ENCODE measurements around the gene ATG10. TPM values are rescaled to one million over a fixed set of nuclear protein-coding genes. Genes with fewer than 3 reads are reported as not detected.
"Not testable (repeated sequence)": the region's sequence is repeated elsewhere in the genome, so short reads cannot be mapped to it uniquely, and the experiment has no call there.

ATG10 gene
- total RNA-seq, 6 experiments from 2014 or later: 3.7 to 4.8 (median 4.4) TPM

DNA sequence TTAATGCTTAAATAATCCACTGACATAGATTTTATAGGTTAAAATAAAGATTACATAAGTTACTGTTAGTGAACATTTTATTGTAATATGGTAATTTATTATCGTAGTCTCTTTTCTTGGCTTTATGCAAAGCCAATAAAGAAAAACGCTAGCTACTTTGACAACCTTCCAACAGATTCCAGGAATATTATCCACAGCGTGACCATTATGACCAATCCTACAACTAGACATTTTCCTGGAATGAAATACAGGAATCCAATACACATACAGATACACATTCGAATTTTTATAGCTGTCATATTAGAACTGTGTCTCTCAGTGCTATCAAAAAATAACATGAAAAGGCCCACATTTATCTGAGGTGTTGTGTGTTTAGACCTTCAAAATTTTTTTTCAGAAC, 293.2 kb downstream of the ATG10 start:
- no peak overlapping the region for H3K27ac Mint-ChIP-seq

DNA sequence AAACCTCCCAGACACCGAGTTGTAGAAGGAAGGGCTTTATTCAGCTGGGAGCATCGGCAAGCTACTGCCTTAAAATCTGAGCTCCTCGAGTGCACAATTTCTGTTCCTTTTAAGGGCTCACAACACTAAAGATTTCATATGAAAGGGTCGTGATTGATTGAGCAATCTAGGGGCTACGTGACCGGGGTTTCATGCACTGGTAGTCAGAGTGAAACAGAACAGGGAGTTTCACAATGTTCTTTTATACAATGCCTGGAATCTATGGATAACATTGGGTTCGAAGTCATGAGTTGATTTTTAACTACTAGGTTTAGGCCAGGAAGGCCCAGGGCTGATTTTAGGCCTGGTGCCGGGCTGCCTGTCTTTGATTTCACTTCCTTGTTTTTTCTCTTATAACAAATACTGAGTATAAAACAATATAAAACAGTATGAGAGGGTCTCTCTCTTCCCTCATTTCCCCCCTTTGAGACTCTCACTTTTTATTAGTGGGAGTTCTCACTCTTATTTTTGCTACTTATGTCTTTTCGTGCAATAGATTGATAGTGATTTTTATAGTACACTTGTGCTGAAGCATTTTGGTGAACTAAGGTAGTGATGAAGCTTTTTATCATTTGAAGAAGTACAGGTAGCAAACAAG, 295.6 kb downstream of the ATG10 start:
- H3K9me3 Mint-ChIP-seq; DNase-seq; H3K27me3 Mint-ChIP-seq (ENCODE audit: insufficient read depth); H3K4me3 Mint-ChIP-seq; H3K27ac Mint-ChIP-seq; H3K4me1 Mint-ChIP-seq (ENCODE audit: low read depth): not testable (repeated sequence)
- H3K36me3 Mint-ChIP-seq (ENCODE audit: low read depth): peaks cover 20% of the 10 kb centered on the region

More for the DNA sequence above, 293.2 kb downstream of the ATG10 start:
- Mint-ChIP-seq H3K4me1 (ENCODE audit: low read depth) (no peaks in the 10 kb centered on the region), H3K4me3 (no peak overlapping the region), H3K36me3 (ENCODE audit: low read depth) (peaks cover 20% of the 10 kb centered on the region), H3K27me3 (ENCODE audit: insufficient read depth) (no peaks in the 10 kb centered on the region), H3K9me3 (no peaks in the 10 kb centered on the region)
- no peak for DNase-seq
- TF ChIP-seq, protein P1, sequence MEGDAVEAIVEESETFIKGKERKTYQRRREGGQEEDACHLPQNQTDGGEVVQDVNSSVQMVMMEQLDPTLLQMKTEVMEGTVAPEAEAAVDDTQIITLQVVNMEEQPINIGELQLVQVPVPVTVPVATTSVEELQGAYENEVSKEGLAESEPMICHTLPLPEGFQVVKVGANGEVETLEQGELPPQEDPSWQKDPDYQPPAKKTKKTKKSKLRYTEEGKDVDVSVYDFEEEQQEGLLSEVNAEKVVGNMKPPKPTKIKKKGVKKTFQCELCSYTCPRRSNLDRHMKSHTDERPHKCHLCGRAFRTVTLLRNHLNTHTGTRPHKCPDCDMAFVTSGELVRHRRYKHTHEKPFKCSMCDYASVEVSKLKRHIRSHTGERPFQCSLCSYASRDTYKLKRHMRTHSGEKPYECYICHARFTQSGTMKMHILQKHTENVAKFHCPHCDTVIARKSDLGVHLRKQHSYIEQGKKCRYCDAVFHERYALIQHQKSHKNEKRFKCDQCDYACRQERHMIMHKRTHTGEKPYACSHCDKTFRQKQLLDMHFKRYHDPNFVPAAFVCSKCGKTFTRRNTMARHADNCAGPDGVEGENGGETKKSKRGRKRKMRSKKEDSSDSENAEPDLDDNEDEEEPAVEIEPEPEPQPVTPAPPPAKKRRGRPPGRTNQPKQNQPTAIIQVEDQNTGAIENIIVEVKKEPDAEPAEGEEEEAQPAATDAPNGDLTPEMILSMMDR (IDR thresholded peaks at IDR 0.05): no peak

DNA sequence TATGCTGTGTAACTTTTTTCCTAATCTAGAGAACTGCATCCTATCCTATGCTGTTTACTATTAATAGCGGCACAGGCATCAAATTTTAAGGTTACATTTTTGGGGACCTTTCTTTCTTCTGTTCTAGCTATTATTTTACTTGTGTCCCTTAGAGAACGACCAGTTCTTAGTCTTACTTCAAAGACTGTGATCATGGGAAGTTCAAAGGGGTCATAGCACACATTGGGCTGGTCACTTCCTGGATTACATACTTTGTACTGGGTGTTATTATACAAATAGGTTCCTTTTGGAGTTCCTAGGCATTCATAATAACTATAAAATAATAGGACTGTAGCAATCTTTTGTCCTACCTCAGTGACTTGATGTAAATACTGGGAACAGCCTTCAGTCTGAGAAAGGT, 297.5 kb downstream of the ATG10 start:
- not testable (repeated sequence) for DNase-seq; H3K4me1 Mint-ChIP-seq (ENCODE audit: low read depth); H3K27me3 Mint-ChIP-seq (ENCODE audit: insufficient read depth); H3K27ac Mint-ChIP-seq; H3K9me3 Mint-ChIP-seq; H3K4me3 Mint-ChIP-seq
- H3K36me3 Mint-ChIP-seq (ENCODE audit: low read depth): peaks cover 25% of the 10 kb centered on the region

DNA sequence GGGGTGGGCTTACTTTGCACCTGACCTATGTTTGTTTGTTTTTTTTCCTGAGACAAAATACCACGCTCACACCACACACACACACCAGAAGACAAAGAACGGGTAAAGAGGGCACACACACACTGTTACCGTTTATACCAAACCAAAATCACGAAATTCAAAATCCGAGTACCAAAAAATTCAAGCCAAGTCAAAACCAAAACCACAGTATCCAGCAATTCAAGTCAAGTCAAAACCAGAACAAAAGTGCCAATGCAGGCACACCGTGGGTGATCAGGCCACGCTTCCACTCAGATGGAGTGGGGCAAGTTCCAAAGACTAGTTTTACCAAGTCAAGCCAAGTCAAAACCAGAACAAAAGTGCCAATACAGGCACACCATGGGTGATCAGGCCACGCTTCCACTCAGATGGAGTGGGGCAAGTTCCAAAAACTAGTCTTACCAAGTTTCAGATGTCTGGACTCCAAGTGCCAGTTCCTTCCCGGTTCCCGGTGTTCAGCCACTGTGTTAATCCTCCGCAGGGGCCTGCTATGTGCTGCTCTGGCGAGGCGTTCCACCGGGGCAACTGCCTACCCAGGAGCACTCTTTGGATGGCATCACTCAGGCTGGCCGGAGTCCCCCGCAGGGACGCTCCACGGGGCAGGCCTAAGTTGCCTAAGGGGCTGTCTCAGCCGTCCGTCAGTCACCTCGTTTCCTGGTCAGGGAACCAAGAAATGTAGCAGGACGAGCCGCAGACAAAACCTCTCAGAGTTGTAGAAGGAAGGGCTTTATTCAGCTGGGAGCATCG, 300.9 kb downstream of the ATG10 start:
- H3K27me3 Mint-ChIP-seq (ENCODE audit: insufficient read depth); H3K9me3 Mint-ChIP-seq; DNase-seq; H3K4me3 Mint-ChIP-seq: not testable (repeated sequence)
- Mint-ChIP-seq H3K4me1 (ENCODE audit: low read depth) (peaks cover 12% of the 10 kb centered on the region), H3K27ac (peak overlapping the region; percentile 49), H3K36me3 (ENCODE audit: low read depth) (peaks cover 45% of the 10 kb centered on the region)

DNA sequence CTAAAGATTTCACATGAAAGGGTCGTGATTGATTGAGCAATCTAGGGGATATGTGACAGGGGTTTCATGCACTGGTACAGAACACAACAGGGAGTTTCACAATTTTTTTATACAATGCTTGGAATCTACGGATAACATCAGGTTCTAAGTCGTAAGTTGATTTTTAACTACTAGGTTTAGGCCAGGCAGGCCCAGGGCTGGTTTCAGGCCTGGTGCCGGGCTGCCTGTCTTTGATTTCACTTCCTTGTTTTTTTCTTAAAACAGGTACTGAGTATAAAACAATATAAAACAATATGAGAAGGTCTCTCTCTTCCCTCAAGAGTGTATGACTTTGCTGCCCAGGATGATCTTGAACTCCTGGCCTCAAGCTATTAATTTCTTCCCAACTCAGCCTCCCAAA, 301.6 kb downstream of the ATG10 start:
- Mint-ChIP-seq H3K36me3 (ENCODE audit: low read depth) (peaks cover 48% of the 10 kb centered on the region), H3K27ac (peak overlapping the region; percentile 49), H3K4me1 (ENCODE audit: low read depth) (peaks cover 14% of the 10 kb centered on the region)
- not testable (repeated sequence) for DNase-seq; H3K27me3 Mint-ChIP-seq (ENCODE audit: insufficient read depth); H3K4me3 Mint-ChIP-seq; H3K9me3 Mint-ChIP-seq

DNA sequence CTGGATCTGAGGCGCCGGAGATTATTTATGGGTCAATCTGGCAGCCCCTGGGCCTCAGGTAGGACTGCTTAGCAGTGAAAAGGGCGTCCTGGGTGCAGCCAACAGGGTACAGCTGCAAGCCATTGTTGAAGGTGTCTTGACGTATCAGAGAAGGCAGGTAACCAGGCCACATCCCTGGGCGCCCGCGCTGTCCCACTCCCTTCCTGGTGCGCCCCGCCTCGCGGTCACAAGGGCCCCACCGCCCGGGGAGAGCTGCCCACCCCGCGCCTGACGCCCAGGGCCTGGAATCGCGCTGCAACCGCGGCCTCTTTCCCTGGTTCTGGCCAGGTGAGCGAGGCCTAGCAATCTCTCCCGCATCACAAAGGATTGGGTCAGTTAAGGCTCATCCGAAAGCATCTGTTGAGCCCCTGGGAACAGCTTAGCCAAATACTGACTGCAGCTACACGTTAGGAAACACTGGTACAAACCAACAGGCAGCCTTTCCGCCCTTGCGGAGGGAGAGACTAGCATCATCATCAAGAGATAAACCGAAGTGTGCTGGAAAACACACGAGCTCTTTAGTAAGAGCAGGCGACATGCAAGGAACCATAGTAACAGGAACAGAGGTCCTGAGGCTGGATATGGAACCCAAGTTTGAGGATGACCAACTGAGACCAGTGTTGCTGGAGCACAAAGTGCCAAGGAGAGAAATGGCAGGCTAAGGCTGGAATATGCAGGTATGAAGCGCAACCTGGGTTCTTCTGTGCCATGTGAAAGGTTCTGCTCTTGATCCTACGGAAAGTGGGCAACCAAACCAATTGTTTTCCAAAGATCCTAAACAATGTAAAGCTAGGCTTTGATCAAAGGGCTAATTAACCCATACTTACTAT, 302.8 kb downstream of the ATG10 start:
- peaks cover 22% of the 10 kb centered on the region for H3K4me1 Mint-ChIP-seq (ENCODE audit: low read depth)
- no peak for DNase-seq
- peaks cover 5% of the 10 kb centered on the region for H3K27me3 Mint-ChIP-seq (ENCODE audit: insufficient read depth)
- no peaks in the 10 kb centered on the region for H3K9me3 Mint-ChIP-seq
- no peak overlapping the region for H3K4me3 Mint-ChIP-seq
- TF ChIP-seq, protein P1 (IDR thresholded peaks at IDR 0.05): no peak
- peaks cover 45% of the 10 kb centered on the region for H3K36me3 Mint-ChIP-seq (ENCODE audit: low read depth)
- peak overlapping the region; percentile 68 for H3K27ac Mint-ChIP-seq

DNA sequence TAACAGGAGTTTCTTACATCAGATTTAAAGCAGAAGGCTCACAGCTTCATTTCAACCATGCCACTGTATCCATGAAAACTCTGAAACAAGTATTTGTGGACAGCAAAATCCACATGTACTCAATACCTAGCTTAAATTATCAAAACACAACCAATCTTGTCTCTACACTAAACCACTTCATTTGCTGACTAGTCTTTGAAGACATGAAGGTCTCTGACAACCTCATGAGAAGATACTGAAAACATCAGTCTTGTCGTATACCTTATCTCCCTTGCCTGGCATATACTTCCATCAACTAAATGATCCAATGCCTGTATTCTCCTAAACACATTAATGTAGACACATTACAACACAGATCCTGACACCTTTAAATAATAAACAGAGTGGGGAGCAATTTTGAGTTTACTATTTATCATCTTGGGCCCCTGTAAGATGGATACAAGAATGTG, 303.4 kb downstream of the ATG10 start:
- H3K36me3 Mint-ChIP-seq (ENCODE audit: low read depth): peaks cover 45% of the 10 kb centered on the region
- peaks cover 5% of the 10 kb centered on the region for H3K27me3 Mint-ChIP-seq (ENCODE audit: insufficient read depth)
- H3K4me1 Mint-ChIP-seq (ENCODE audit: low read depth): peaks cover 27% of the 10 kb centered on the region
- H3K9me3 Mint-ChIP-seq: no peaks in the 10 kb centered on the region
- TF ChIP-seq, protein P1 (IDR thresholded peaks at IDR 0.05): no peak
- DNase-seq: no peak
- peak overlapping the region; percentile 51 for H3K27ac Mint-ChIP-seq
- H3K4me3 Mint-ChIP-seq: peak overlapping the region; percentile 1; the same call in 1 of the 2 replicates
